ENCODE results near the gene SLC24A2. TPM values are rescaled to one million over a fixed set of nuclear protein-coding genes. Genes with fewer than 3 reads are reported as not detected.
"Not testable (repeated sequence)": the region's sequence is repeated elsewhere in the genome, so short reads cannot be mapped to it uniquely, and the experiment has no call there.

Gene SLC24A2
- 0.02 and 0.06 TPM in 2 replicates for total RNA-seq (2014; rRNA removed; shearing (Covaris generic))

- no peak for DNase-seq (ENCODE audit: low spot score)
Observed at GRCh38 chr9:19788614-19789271, at the start of gene SLC24A2. TSS of gene SLC24A2 (minus strand) at chr9:19789037.

DNA sequence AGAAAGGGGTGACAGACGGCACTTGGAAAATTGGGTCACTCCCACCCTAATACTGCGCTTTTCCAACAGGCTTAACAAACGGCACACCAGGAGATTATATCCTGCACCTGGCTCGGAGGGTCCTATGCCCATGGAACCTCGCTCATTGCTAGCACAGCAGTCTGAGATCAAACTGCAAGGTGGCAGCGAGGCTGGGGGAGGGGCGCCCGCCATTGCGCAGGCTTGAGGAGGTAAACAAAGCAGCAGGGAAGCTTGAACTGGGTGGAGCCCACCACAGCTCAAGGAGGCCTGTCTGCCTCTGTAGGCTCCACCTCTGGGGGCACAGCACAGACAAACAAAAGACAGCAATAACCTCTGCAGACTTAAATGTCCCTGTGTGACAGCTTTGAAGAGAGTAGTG is 44.5 kb upstream of the SLC24A2 start:
- not testable (repeated sequence) for DNase-seq (ENCODE audit: low spot score)

DNA sequence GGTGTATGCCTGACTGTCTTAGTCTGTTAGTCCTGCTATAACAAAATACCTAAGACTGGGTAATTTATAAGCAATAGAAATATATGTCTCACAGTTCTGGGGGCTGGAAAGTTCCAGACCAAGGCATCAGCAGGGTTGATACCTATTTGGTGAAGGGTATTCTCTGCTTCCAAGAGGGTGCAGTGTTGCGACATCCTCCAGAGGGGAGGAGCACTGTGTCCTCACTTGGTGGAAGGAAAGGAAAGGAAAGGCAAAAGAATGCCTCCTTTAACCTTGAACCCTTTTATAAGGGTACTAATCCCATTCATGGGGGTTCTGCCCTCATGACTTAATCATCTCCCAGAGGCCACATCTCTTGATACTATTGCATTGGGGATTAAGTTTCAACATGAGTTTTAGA is 42.0 kb upstream of the SLC24A2 start:
- no peak for DNase-seq (ENCODE audit: low spot score)

DNA sequence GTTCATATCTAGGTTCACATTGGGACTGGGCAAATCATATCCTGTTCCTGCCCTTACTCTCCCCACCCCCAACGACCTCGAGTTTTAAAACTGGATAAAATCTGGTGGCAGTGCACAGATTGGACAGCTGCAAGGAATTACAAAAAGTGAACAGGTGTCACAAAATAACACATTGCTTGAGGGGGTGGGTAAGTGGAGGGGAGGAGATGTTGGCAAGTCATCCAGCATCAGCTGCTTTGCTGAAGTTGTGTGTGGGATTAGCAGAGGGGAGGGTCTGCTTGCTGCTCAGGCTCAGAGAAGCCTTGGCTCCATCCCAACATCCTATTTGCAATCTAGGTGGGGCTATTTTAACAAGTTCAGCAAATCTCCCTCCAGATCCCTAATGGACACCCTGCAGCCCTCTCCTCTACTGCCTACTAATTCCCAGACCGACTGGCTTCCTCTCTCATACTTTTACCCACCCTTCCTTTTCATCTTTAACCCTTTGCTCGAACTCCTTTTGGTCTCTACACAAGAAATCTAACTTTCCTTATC is 39.8 kb upstream of the SLC24A2 start:
- no peak for DNase-seq (ENCODE audit: low spot score)

GRCh38 chr9:19816769-19817168 is 27.9 kb upstream of the SLC24A2 start:
- no peak for DNase-seq (ENCODE audit: low spot score)

DNA sequence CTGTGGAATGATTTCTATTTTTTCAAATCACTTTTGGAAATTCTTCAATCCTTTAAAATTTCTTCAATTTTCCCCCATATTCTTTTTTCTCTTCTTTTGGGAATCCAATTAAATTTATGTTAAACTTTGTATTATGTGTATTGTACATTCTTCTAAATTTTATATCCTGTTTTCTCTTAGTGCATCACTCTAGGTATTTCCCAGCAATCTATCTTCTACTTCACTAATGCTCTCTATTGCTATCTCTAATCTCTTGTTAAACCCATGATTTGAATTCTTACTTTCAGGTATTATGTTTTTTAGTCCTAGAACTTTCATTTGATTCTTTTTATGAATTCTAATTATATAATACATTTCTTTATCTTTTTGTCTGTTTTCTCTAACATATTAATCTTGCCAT is 23.4 kb upstream of the SLC24A2 start:
- no peak for DNase-seq (ENCODE audit: low spot score)

DNA sequence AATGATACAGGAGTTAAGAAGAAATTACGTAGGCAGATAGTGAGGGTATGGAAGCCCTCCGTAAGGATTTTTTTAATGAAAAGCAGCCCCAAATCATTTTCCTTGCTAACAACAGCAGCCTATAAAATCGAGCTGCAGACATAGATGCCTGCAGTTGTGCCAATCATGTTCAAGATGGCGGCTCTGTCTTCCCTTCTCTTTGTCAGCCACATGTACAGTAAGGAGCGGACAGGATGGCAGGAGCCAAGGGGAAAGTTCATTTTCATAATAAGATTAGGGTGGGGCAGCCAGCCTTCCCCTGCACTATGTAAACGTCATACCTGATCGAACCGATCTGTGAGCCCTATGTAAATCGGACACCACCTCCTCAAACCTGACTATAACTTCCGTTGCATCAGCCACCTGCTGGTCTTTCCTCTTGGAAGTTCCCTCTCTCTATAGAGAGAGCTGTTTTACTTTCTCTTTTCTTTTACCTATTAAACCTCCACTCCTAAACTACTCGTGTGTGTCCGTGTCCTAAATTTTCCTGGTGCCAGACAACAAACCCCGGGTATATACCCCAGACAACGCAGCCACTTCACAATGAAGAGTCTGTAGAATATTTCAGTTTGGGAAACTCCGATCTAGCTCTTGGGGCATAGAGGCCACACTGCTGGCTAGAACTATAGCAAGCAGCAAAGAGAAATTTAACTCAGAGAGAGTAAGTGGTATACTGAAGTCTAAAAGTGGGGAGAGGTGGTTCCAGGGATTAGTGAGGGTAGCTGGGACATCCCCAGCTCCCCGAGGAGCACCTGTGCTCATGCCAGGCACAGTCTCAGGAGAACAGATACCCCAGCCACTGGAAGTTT is 20.8 kb upstream of the SLC24A2 start:
- no peak for DNase-seq (ENCODE audit: low spot score)

DNA sequence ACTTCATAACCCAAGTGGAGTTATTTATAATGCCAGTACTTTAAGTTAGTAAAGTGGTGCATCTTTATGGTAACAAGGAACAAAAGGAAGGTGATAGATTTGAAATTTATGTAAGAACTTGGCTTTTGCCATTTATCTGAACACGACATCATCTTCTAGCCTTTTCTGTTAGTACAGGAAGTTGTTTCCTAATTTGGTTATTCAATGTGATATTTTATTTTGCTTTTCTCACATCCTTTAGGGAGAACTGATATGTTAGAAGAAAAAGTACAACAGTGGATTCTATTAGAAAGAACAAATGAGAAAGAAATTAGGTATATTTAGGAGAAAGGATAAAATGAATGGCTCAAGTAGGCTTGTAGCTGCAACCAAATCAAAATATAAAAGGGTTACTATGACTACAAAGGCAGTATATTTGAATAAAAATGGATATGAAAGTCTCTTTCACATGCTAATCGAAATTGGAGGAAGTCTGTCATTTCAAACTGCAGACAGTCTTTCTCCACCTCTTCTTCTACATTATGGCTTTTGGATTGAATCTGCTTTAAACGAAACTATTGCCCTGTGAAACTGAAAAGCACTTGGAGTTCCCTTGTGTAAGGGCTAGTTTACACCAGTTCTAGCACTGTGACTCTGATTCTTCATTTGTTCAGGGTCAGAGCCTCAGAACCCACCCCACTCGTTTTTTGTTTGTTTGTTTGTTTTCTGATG is 18.5 kb upstream of the SLC24A2 start:
- no peak for DNase-seq (ENCODE audit: low spot score)

GRCh38 chr9:19804431-19804830 is 15.6 kb upstream of the SLC24A2 start:
- no peak for DNase-seq (ENCODE audit: low spot score)

- DNase-seq (ENCODE audit: low spot score): no peak
Observed at GRCh38 chr9:19800884-19801283, 12.0 kb upstream of the SLC24A2 start.

- no peak for DNase-seq (ENCODE audit: low spot score)
Observed at GRCh38 chr9:19799784-19800183, 10.9 kb upstream of the SLC24A2 start.

DNA sequence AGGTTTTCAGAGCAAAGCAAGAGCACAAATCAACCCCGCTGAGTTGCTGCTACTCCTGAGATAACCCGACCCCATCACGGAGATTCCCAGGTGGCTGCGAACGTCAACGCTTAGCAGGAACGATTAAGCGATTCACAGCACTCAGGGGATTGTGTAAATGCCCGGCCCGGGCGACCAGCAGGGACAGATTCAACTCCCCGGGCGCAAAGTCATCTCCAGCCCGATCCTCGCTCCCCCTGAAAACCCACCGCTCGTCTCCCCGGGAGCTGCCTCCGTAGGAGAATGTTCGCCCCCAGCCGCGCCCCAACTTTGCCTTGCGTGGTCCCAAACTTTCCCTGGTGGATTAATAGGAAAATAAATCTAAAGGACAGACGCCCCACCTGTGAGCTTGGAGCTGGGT is 685 bp downstream of the SLC24A2 start:
- no peak for DNase-seq (ENCODE audit: low spot score)

DNA sequence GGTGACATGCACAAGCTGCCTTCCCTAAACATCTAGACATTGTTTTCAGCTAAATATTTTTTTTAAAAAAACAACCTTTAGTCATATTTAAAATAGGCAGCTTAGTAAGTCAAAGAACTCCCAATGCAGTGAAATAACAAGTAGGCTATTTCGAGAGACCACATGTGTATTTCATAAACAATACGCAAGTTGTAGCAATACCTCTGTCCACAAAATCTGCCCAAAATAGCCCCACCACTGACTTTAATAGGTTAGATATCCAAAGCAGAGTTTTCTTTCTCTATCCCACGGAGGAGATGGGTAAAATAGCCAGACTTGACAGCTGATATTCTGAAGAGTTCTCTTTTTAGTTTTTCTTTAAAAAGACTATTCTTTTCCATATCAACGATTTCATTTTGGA is 1.2 kb downstream of the SLC24A2 start:
- DNase-seq (ENCODE audit: low spot score): no peak

DNA sequence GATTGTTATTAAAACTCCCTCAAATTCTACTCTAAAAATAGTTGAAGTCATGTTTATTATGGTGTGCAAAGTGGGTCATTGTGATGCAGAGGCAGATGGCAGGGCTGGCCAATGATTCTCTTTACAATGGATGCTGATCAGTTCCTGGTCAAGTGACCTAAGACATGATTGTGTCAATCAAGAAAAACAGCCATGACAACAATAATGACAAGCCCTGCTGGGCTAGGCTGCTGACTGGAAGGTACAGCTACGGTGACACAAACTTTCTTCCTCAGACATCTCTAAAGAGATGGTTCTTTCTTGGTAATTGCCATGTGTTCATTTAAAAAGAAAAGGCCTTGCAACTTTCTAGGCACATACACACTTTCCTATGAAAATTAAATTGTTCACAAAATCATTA is 3.6 kb downstream of the SLC24A2 start:
- DNase-seq (ENCODE audit: low spot score): no peak

DNA sequence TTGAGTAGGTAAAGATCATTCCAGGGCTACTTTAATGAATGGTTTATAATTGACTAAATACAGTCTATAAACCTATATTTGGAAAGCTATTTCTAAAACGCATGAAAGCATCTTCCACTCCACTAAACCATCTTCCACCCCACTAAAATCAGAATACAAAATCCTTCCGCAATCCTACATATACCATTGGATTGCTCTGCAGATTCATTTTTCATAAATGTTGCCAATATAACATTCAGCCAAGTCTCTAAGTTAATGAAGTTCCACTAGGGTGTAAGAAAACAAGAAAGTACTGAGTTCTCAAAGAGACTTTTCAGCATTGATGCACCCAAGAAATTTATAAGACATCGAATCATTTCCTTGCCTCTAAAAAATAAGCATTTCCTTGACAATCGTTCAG is 4.7 kb downstream of the SLC24A2 start:
- DNase-seq (ENCODE audit: low spot score): no peak

DNA sequence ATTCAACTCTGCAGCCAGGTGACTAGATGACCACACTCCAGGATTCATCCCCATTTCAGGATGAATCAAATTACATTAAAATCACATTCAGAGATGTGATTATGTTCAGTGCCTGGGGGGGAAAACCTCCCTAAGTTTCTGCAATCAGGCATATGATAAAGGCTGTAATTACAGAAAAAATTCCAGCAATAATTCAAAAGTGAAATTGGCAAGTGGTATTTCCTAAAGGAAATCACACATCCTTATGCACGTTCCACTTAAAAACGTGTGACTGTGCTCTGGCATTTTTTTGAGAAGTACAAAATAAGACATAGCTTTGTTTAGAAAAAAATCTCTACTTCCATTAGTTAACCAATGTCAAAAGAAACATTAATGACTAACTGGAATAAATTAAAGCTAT is 5.3 kb downstream of the SLC24A2 start:
- DNase-seq (ENCODE audit: low spot score): no peak

- DNase-seq (ENCODE audit: low spot score): no peak
Observed at GRCh38 chr9:19782005-19782404, 6.8 kb downstream of the SLC24A2 start.

- no peak for DNase-seq (ENCODE audit: low spot score)
Observed at GRCh38 chr9:19781240-19781639, 7.6 kb downstream of the SLC24A2 start.

GRCh38 chr9:19771446-19771845 is 17.4 kb downstream of the SLC24A2 start:
- DNase-seq (ENCODE audit: low spot score): no peak

DNA sequence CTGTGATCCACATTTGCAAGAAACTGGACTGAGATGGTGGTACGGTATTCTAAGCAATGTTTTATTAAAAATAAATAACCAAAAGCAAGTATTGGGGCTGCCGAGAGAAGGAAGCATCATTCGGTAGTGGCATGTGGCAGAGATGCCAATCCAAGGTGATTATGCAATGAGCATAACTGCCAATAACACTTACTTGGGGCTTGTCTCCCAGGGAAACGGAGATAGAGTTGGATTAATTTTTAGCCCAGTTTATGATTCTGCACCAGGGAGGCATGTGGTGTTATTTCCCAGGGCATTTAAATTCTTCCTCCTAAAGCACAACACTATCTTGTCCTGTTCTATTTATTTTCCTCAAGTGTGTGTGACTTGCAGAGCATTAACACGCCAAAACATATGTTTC is 17.9 kb downstream of the SLC24A2 start:
- no peak for DNase-seq (ENCODE audit: low spot score)

DNA sequence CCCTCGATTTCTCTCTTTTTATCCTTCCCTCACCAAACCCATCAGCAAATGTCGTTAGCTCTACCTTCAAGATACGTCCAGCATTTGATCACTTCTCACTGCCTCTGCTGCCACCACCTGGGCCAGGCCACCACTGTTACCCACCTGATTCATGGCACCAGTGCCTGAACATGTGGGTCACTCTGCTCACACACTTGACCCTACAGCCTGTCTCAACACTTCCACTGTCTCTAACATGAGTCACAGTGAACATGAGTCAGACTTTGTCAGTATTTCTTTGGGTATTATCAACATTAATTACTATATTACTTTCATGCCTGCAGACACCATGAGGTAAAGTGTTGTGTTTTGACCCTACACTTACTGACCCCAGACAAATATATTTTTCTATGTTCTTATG is 19.6 kb downstream of the SLC24A2 start:
- DNase-seq (ENCODE audit: low spot score): no peak

DNA sequence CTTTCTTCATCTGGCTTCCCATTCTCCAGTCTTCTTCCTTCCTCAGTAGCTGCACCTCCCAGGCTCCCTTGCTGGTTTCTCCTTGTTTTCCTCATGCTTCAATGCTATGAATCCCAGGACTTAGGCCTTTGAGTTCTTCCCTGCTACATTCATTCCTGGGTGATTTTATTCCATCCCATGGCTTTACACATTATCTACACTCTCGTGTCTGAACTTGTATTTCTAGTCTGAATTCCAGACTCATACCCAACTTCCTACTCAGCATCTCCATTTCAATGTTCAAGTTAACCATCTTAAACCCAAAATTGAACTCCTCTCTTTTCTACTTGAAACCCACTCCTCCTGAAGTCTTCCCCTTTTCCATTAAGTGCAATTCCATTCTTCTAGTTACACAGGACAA is 20.0 kb downstream of the SLC24A2 start:
- no peak for DNase-seq (ENCODE audit: low spot score)
